ENCODE measurements around the gene RAP1GAP2. TPM values are rescaled to one million over a fixed set of nuclear protein-coding genes. Genes with fewer than 3 reads are reported as not detected.

The RAP1GAP2 gene
- polyA plus RNA-seq, 3 donors: 1.5 to 48.4 (median 6.1) TPM

DNA sequence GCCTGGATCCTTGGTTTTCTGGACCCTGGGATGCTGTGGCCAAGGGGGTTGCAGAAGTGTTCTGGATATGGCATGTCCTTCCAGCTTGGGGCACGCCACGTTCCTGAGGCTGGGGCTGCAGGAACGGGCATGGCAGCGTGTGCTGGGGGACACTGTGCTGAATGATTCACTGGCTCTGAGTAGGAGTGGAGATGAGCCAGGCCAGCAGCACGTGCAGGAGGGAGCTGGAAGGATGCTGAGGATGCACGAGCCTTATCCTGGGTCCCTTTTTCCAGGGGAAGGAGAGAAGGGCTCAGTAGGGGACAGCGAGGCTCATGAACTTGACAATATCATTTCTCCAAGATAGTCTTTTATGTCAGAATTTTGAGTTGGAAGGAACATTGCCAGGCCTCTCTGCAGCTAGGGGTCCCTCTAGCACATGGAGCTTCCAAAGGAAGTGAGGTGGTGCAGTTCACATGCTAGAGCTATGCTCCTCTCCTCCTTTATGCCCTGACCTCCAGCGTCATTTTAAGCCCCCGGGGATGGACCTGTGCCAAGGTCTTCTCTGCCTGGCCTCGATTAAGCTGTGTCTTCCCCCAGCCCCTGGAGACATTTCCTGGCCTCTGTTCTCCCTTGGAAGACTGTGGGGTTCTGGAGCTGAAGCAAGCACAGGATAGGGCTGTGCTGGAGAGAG, 141.2 kb downstream of the RAP1GAP2 start:
- H3K4me3 Mint-ChIP-seq: no peak overlapping the region
- Histone ChIP-seq H3K9me3 (replicated peaks in 1 of 2; ENCODE audit: control insufficient read depth in 1 of 2, insufficient read depth in 1 of 2, low read length in 2 of 2) (no peaks in the 10 kb centered on the region), H3K9ac (ENCODE audit: insufficient read depth, low read length, poor library complexity, severe bottlenecking) (no peak overlapping the region), H3K27ac (ENCODE audit: low read depth in 1 of 2, low read length in 2 of 2) (no peak overlapping the region), H4K20me1 (ENCODE audit: insufficient read depth, low read length) (peaks cover 99% of the 10 kb centered on the region), H3K79me2 (ENCODE audit: insufficient read depth, low read length) (peaks cover 15% of the 10 kb centered on the region), H3K4me3 (replicated peaks in 1 of 3; ENCODE audit: low read depth in 2 of 3, low read length in 3 of 3) (no peak overlapping the region), H3K4me1 (ENCODE audit: control insufficient read depth in 1 of 2, insufficient read depth in 2 of 2, low read length in 2 of 2) (peaks cover 0 to 12% of the 10 kb centered on the region in 2 donors), H3K4me2 (replicated peaks; ENCODE audit: extremely low read depth, low read length, poor library complexity, severe bottlenecking) (no peak overlapping the region), H3K27me3 (ENCODE audit: control insufficient read depth in 2 of 2, insufficient read depth in 2 of 2, low read length in 2 of 2) (no peaks in the 10 kb centered on the region), H2AFZ (ENCODE audit: insufficient read depth, low read depth, low read length, poor library complexity, severe bottlenecking) (no peak overlapping the region), H3K36me3 (replicated peaks in 1 of 2; ENCODE audit: control insufficient read depth in 1 of 2, insufficient read depth in 2 of 2, low read length in 2 of 2) (peaks cover 29 to 44% of the 10 kb centered on the region in 2 donors)
- DNase-seq: no peak
- WGBS (ENCODE audit: insufficient coverage): 82% methylated on average over 7 of the region's 10 CpGs
- intact Hi-C loops (cut with micrococcal nuclease): loop anchor here in 1 of 2 donors (5.0 kb wide), 1 partner anchor 45 kb away; no protein-coding TSS in a partner anchor
- peaks cover 56 to 73% of the 10 kb centered on the region in 2 donors for H3K36me3 Mint-ChIP-seq
- no peak for TF ChIP-seq CTCF (IDR thresholded peaks at IDR 0.05)
- peak overlapping the region in 2 of 7 donors; percentile 44 to 67 for H3K27ac Mint-ChIP-seq
- H3K4me1 Mint-ChIP-seq: peaks cover 24% of the 10 kb centered on the region
- H3K9me3 Mint-ChIP-seq: peaks cover 0 to 2% (median 0%) of the 10 kb centered on the region in 7 donors
- peaks cover 2 to 5% (median 5%) of the 10 kb centered on the region in 3 donors for H3K27me3 Mint-ChIP-seq (ENCODE audit: low read depth in 3 of 3)

- Histone ChIP-seq H3K9ac (ENCODE audit: insufficient read depth, low read length, poor library complexity, severe bottlenecking) (no peak overlapping the region), H3K36me3 (replicated peaks in 1 of 2; ENCODE audit: control insufficient read depth in 1 of 2, insufficient read depth in 2 of 2, low read length in 2 of 2) (peaks cover 12 to 23% of the 10 kb centered on the region in 2 donors), H3K4me3 (replicated peaks in 1 of 3; ENCODE audit: low read depth in 2 of 3, low read length in 3 of 3) (no peak overlapping the region), H3K27me3 (ENCODE audit: control insufficient read depth in 2 of 2, insufficient read depth in 2 of 2, low read length in 2 of 2) (no peaks in the 10 kb centered on the region), H2AFZ (ENCODE audit: insufficient read depth, low read depth, low read length, poor library complexity, severe bottlenecking) (no peak overlapping the region), H3K9me3 (replicated peaks in 1 of 2; ENCODE audit: control insufficient read depth in 1 of 2, insufficient read depth in 1 of 2, low read length in 2 of 2) (no peaks in the 10 kb centered on the region), H4K20me1 (ENCODE audit: insufficient read depth, low read length) (peaks cover 98% of the 10 kb centered on the region), H3K27ac (ENCODE audit: low read depth in 1 of 2, low read length in 2 of 2) (peak overlapping the region in 1 of 2 donors; percentile 28), H3K79me2 (ENCODE audit: insufficient read depth, low read length) (peaks cover 15% of the 10 kb centered on the region), H3K4me2 (replicated peaks; ENCODE audit: extremely low read depth, low read length, poor library complexity, severe bottlenecking) (no peak overlapping the region), H3K4me1 (ENCODE audit: control insufficient read depth in 1 of 2, insufficient read depth in 2 of 2, low read length in 2 of 2) (peaks cover 20 to 35% of the 10 kb centered on the region in 2 donors)
- H3K27me3 Mint-ChIP-seq (ENCODE audit: low read depth in 3 of 3): peaks cover 1 to 5% (median 2%) of the 10 kb centered on the region in 3 donors
- peaks cover 42% of the 10 kb centered on the region for H3K4me1 Mint-ChIP-seq
- WGBS (ENCODE audit: insufficient coverage): 42% methylated on average over 17 of the region's 26 CpGs
- no peak for TF ChIP-seq CTCF (IDR thresholded peaks at IDR 0.05)
- H3K9me3 Mint-ChIP-seq: peaks cover 0 to 1% (median 0%) of the 10 kb centered on the region in 7 donors
- H3K36me3 Mint-ChIP-seq: peaks cover 36 to 53% of the 10 kb centered on the region in 2 donors
- peak in 1 of 3 donors; percentile 23 for DNase-seq
- peak overlapping the region in 1 of 2 donors; percentile 24 for H3K4me3 Mint-ChIP-seq
- intact Hi-C loops (cut with micrococcal nuclease): loop anchor here in 1 of 2 donors (5.0 to 10.0 kb wide), 2 partner anchors 42 to 95 kb away; no protein-coding TSS in a partner anchor
- H3K27ac Mint-ChIP-seq: peak overlapping the region in 4 of 7 donors; percentile 41 to 78 (median 54)
These were observed 143.6 kb downstream of the RAP1GAP2 start for GRCh38 chr17:2939714-2940351.

Data from CD14-positive monocyte (primary cell).